Bronchial epithelial cell (primary cell): ENCODE measurements around the gene BIRC6. TPM values are rescaled to one million over a fixed set of nuclear protein-coding genes. Genes with fewer than 3 reads are reported as not detected.

Source experiments
- DNase-seq: peaks from one replicate; pipeline ENCODE4 v3.0.0-alpha.2; 2010; ENCODE audit warnings: low read depth
- FAIRE-seq: peaks from 2 replicates; lab custom pipeline; 2011; peaks lifted over from hg19 to GRCh38; lab: Jason Lieb, UNC
- H3K27me3 ChIP-seq: 2 replicates; pipeline ENCODE4 v1.5.1; 2011; ENCODE audit warnings: low read length; ENCODE audit not compliant: control insufficient read depth, insufficient read depth
- H3K36me3 ChIP-seq: 2 replicates; pipeline ENCODE4 v1.5.1; 2011; ENCODE audit warnings: low read length; ENCODE audit not compliant: control insufficient read depth, insufficient read depth
- H3K4me3 ChIP-seq: 2 replicates; pipeline ENCODE4 v1.5.1; 2011; ENCODE audit warnings: mild to moderate bottlenecking, low read depth, low read length, control low read depth
- total RNA-seq: library from RNA; depleted of rRNA; stranded (reverse); fragments of >200 nt; gene quantifications from 2 replicates; pipeline ENCODE4 v1.2.1, GENCODE V29; 2014
- TF ChIP-seq, protein P1 (sequence below): IDR thresholded peaks from 2 replicates; pipeline ENCODE4 v1.5.1; 2011; ENCODE audit warnings: mild to moderate bottlenecking, moderate library complexity, low read length, control low read depth, inconsistent platforms; ENCODE audit not compliant: insufficient read depth, severe bottlenecking

Gene BIRC6
- total RNA-seq, 1 donor from 2014 or later = 119 TPM

DNA sequence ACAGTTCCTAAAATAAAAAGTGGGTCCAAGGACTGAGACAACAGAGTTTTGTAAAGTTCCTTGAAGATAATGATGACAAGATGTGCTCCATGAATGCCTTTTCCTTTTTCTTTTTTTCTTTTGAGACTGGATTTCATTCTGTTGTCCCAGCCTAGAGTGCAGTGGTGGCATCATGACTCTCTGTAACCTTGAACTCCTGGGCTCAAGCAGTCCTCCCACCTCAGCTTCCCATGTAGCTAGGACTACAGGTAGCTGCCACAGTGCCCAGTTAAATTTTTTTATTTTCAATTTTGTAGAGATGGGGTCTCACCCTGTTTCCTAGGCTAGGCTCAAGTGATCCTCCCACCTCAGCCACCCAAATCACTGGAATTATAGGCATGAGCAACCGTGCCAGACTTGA is 254.9 kb downstream of the BIRC6 start:
- no peaks in the 10 kb centered on the region for H3K27me3 ChIP-seq
- DNase-seq (no peak), FAIRE-seq (no peak)
- no peak overlapping the region for H3K4me3 ChIP-seq
- TF ChIP-seq, protein P1, sequence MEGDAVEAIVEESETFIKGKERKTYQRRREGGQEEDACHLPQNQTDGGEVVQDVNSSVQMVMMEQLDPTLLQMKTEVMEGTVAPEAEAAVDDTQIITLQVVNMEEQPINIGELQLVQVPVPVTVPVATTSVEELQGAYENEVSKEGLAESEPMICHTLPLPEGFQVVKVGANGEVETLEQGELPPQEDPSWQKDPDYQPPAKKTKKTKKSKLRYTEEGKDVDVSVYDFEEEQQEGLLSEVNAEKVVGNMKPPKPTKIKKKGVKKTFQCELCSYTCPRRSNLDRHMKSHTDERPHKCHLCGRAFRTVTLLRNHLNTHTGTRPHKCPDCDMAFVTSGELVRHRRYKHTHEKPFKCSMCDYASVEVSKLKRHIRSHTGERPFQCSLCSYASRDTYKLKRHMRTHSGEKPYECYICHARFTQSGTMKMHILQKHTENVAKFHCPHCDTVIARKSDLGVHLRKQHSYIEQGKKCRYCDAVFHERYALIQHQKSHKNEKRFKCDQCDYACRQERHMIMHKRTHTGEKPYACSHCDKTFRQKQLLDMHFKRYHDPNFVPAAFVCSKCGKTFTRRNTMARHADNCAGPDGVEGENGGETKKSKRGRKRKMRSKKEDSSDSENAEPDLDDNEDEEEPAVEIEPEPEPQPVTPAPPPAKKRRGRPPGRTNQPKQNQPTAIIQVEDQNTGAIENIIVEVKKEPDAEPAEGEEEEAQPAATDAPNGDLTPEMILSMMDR = no peak
- H3K36me3 ChIP-seq = peaks cover 4% of the 10 kb centered on the region

DNA sequence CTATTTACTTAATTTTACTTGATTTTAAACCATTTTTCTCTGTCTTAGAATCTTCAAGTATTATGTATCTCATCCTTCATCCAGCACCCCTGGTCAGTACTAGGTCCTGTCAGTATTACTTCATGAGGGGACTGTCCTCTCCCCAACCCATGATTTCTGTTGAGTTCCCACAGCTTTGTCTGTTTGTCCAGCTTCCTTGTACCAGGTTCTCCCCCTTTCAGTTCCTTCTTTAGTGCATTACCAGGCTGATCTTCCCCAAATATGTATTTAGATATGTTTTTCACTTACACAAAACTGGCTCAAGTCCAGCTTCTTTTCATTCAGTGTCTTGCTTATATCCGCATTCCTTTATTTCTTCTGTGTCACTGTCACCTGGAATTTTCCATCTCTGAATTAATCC is 257.3 kb downstream of the BIRC6 start:
- DNase-seq = no peak
- Histone ChIP-seq H3K4me3 (no peak overlapping the region), H3K27me3 (no peaks in the 10 kb centered on the region), H3K36me3 (peaks cover 6% of the 10 kb centered on the region)
- no peak for FAIRE-seq
- TF ChIP-seq, protein P1 = no peak

DNA sequence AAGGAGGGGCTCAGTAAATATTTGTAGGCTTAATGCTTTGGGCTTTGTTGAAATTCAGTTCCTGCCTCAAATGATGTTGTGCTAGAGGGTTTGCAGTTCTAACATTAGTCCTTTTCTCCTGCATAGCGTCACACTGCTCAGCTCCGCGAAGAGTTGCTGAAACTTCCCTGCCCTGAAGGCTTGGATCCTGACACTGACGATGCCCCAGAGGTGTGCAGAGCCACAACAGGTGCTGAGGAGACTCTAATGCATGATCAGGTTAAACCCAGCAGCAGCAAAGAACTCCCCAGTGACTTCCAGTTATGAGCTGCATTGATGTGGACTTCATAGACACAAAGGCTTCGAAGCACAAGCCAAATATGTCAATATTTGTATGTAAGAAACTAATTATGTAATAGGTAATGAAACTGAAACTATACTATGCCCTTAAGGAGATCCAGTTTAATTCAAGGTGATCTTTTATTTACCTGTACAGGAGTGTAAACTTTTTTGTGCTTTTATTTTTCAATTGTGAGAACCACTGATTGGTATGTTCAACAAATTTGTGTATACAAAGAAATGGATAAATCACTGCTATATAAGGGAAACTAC is 260.9 kb downstream of the BIRC6 start:
- TF ChIP-seq, protein P1 = no peak
- Histone ChIP-seq H3K27me3 (no peaks in the 10 kb centered on the region), H3K4me3 (no peak overlapping the region), H3K36me3 (peaks cover 6% of the 10 kb centered on the region)
- DNase-seq (no peak), FAIRE-seq (no peak)

DNA sequence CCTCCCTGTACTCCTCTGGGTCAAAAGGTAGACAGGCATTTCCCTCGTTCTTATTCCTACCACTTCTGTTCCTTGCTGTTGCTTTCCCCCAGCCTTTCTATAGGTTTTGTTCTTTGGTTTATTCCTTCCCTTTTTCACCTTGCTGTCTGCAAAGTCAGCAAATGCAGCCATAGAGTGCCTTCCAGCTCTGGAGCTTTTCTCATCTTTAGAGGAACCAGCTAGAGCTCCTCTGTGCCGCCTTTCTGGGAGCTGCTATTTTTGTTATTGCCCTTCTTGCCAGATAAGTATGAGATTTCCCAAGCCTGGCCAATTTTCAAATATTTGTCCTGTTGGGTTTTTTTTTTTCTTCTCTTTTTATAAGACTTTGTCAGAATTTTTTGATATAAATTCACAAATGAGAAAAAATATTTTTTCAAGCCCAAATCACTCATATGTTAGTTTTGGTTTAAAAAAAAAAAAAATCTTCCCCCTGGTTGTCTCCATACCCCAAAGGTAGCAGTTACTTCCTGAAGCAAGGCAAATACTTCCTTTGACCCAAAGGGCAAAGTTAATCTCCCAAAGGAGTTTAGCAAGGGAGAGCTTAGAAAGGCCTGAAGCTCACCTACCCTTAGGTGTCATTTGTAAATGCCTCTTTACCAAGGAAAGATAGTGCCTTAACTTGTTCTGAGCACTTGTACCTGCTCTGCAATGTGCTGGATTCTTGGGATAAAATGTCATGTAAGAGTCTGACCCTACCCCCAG is 265.9 kb downstream of the BIRC6 start:
- Histone ChIP-seq H3K36me3 (no peaks in the 10 kb centered on the region), H3K27me3 (no peaks in the 10 kb centered on the region), H3K4me3 (no peak overlapping the region)
- no peak for DNase-seq
- TF ChIP-seq, protein P1 = no peak
- no peak for FAIRE-seq

DNA sequence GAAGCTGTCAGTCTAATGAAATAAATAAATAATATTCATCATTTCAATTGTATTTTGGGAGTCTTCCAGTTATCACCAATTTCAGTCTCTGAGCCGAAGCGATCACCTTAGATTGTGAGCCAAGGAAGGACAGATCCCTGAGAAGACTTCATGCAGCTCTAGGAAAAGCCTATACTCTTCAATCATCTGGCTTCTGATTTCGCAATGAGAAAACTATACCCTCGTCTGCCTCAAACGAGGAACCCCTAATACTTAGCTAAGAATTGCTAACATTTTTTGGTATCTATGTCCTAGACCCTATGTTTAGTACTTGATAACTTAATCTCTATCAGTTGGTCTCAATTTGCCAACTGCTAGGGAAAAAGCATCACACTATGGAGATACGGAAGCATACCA is 266.5 kb downstream of the BIRC6 start:
- H3K4me3 ChIP-seq = no peak overlapping the region
- H3K36me3 ChIP-seq = no peaks in the 10 kb centered on the region
- H3K27me3 ChIP-seq = no peaks in the 10 kb centered on the region
- FAIRE-seq = no peak
- TF ChIP-seq, protein P1 = no peak
- DNase-seq = no peak
